OCI-LY1 (cell line): Measurements from ENCODE around the gene RAB29.

Source experiments
- CTCF ChIP-seq: fragments of 200-600 bp; sonication (generic), shearing (Covaris generic); IDR thresholded peaks from 2 replicates; pipeline ENCODE4 v1.5.1; 2017; ENCODE audit warnings: mild to moderate bottlenecking, antibody characterized with exemption, low read length, moderate library complexity, mixed read lengths
- EZH2 ChIP-seq: fragments of 200-600 bp; sonication (generic), shearing (Covaris generic); IDR thresholded peaks from 2 replicates; pipeline ENCODE4 v1.8.0; 2017; ENCODE audit warnings: borderline replicate concordance, mixed run types, mild to moderate bottlenecking, antibody characterized with exemption, low read length, moderate library complexity, mixed read lengths

GRCh38 chr1:205811660-205812059, 36.4 kb upstream of the RAB29 start:
- TF ChIP-seq CTCF: no peak
- TF ChIP-seq EZH2: no peak
